Fibroblast of lung (primary cell): ENCODE results near the gene OGDH. TPM values are rescaled to one million over a fixed set of nuclear protein-coding genes. Genes with fewer than 3 reads are reported as not detected.

Source experiments
- DNase-seq, 2 donors: peaks; one replicate each; pipeline versions ENCODE4 v3.0.0 to v3.0.0-alpha.2; 2010; ENCODE audit warnings: low read depth in 2 of 2
- H2AFZ ChIP-seq: 2 replicates; pipeline ENCODE4 v1.5.1; 2012; ENCODE audit warnings: low read length, control low read depth, inconsistent platforms
- H3K27ac ChIP-seq: 2 replicates; pipeline ENCODE4 v1.5.1; 2011; ENCODE audit warnings: low read length, control low read depth; ENCODE audit not compliant: insufficient read depth
- H3K27me3 ChIP-seq: 2 replicates; pipeline ENCODE4 v1.5.1; 2011; ENCODE audit warnings: mild to moderate bottlenecking, low read length; ENCODE audit not compliant: control insufficient read depth, insufficient read depth
- H3K36me3 ChIP-seq: 2 replicates; pipeline ENCODE4 v1.5.1; 2011; ENCODE audit warnings: low read length; ENCODE audit not compliant: control insufficient read depth, insufficient read depth
- H3K4me1 ChIP-seq: 2 replicates; pipeline ENCODE4 v1.5.1; 2011; ENCODE audit warnings: low read length; ENCODE audit not compliant: control insufficient read depth, insufficient read depth; ENCODE audit errors: extremely low read depth
- H3K4me2 ChIP-seq: 2 replicates; pipeline ENCODE4 v1.5.1; 2011; ENCODE audit warnings: low read length, control low read depth; ENCODE audit not compliant: insufficient read depth; ENCODE audit errors: extremely low read depth
- H3K4me3 ChIP-seq, 4 experiments: fragments of 200-600 bp in 1 of 4; sonication (generic) in 1 of 4; replicated peaks in 1 of 4; 2 replicates each; pipeline ENCODE4 v1.5.1; 2011 to 2016; ENCODE audit warnings: low read length in 4 of 4, low read depth in 3 of 4, mild to moderate bottlenecking in 3 of 4, control low read depth in 2 of 4, inconsistent platforms in 1 of 4, mixed read lengths in 1 of 4; ENCODE audit not compliant: insufficient read depth in 1 of 4; ENCODE audit errors: control extremely low read depth in 1 of 4
- H3K79me2 ChIP-seq: 2 replicates; pipeline ENCODE4 v1.5.1; 2012; ENCODE audit warnings: mild to moderate bottlenecking, low read length, inconsistent platforms; ENCODE audit not compliant: control insufficient read depth, insufficient read depth
- H3K9ac ChIP-seq: 2 replicates; pipeline ENCODE4 v1.5.1; 2011; ENCODE audit warnings: mild to moderate bottlenecking, low read length, control low read depth; ENCODE audit not compliant: insufficient read depth
- H3K9me3 ChIP-seq: 2 replicates; pipeline ENCODE4 v1.5.1; 2012; ENCODE audit warnings: low read depth, low read length; ENCODE audit not compliant: control insufficient read depth, insufficient read depth
- H4K20me1 ChIP-seq: 2 replicates; pipeline ENCODE4 v1.5.1; 2011; ENCODE audit warnings: low read length; ENCODE audit not compliant: control insufficient read depth, insufficient read depth; ENCODE audit errors: extremely low read depth
- CTCF ChIP-seq, 2 donors: IDR thresholded peaks in 1 of 2; conservative IDR thresholded peaks in 1 of 2; 1 replicate in 1 of 2; 2 replicates in 1 of 2; pipeline ENCODE4 v1.5.1; 2011 to 2012; ENCODE audit warnings: low read length in 2 of 2, control low read depth in 1 of 2, inconsistent platforms in 1 of 2, low read depth in 1 of 2, mild to moderate bottlenecking in 1 of 2
- EZH2 ChIP-seq: IDR thresholded peaks from 2 replicates; pipeline ENCODE4 v1.5.1; 2012; ENCODE audit warnings: low read length, control low read depth, mild to moderate bottlenecking; ENCODE audit errors: missing control alignments
- polyA plus RNA-seq, 2 donors: library from polyadenylated mRNA; depleted of rRNA in 1 of 2; stranded (reverse) in 1 of 2; unstranded in 1 of 2; fragments of >200 nt; gene quantifications; 2 replicates each; pipeline ENCODE4 v1.2.1, GENCODE V29; 2011 to 2012; ENCODE audit warnings: missing spikeins in 1 of 2
- total RNA-seq: library from RNA; depleted of rRNA; stranded (reverse); fragments of >200 nt; gene quantifications from 2 replicates; pipeline ENCODE4 v1.2.1, GENCODE V29; 2014

OGDH gene
- total and polyA plus RNA-seq, 2 donors (not counting 1 experiment from before 2014, with no cell fraction given), result 60.8 to 69.2 TPM

- Histone ChIP-seq H4K20me1 (no peaks in the 10 kb centered on the region), H3K36me3 (peaks cover 42% of the 10 kb centered on the region)
Observed at GRCh38 chr7:44565795-44566559, 40.5 kb upstream of the OGDH start.

GRCh38 chr7:44566680-44567079 is 39.7 kb upstream of the OGDH start:
- Histone ChIP-seq H3K4me1 (no peaks in the 10 kb centered on the region), H3K27ac (no peak overlapping the region), H3K36me3 (peaks cover 47% of the 10 kb centered on the region), H3K4me3 (no peak overlapping the region), H4K20me1 (no peaks in the 10 kb centered on the region), H3K4me2 (no peak overlapping the region), H2AFZ (no peak overlapping the region), H3K79me2 (peaks cover 3% of the 10 kb centered on the region), H3K9ac (no peak overlapping the region), H3K27me3 (no peaks in the 10 kb centered on the region), H3K9me3 (no peaks in the 10 kb centered on the region)
- no peak for DNase-seq
- TF ChIP-seq CTCF (conservative IDR thresholded peaks at IDR 0.05 in 1 of 2, IDR thresholded peaks at IDR 0.05 in 1 of 2; ENCODE audit: low read depth in 1 of 2, low read length in 2 of 2), result no peak
- TF ChIP-seq EZH2, result no peak

More at GRCh38 chr7:44565795-44566559, 40.5 kb upstream of the OGDH start:
- Histone ChIP-seq H2AFZ (no peak overlapping the region), H3K79me2 (no peaks in the 10 kb centered on the region), H3K4me1 (no peaks in the 10 kb centered on the region), H3K9me3 (no peaks in the 10 kb centered on the region), H3K27ac (no peak overlapping the region), H3K9ac (no peak overlapping the region), H3K4me3 (no peak overlapping the region), H3K4me2 (no peak overlapping the region), H3K27me3 (no peaks in the 10 kb centered on the region)
- TF ChIP-seq EZH2, result no peak
- no peak for TF ChIP-seq CTCF (conservative IDR thresholded peaks at IDR 0.05 in 1 of 2, IDR thresholded peaks at IDR 0.05 in 1 of 2; ENCODE audit: low read depth in 1 of 2, low read length in 2 of 2)
- no peak for DNase-seq

GRCh38 chr7:44567884-44568283 is 38.5 kb upstream of the OGDH start:
- Histone ChIP-seq H4K20me1 (no peaks in the 10 kb centered on the region), H3K4me1 (peaks cover 4% of the 10 kb centered on the region), H3K4me2 (no peak overlapping the region), H3K27ac (no peak overlapping the region), H3K9me3 (no peaks in the 10 kb centered on the region), H3K9ac (no peak overlapping the region), H3K4me3 (no peak overlapping the region), H3K79me2 (peaks cover 13% of the 10 kb centered on the region), H3K27me3 (no peaks in the 10 kb centered on the region), H2AFZ (no peak overlapping the region), H3K36me3 (peaks cover 57% of the 10 kb centered on the region)
- TF ChIP-seq CTCF (conservative IDR thresholded peaks at IDR 0.05 in 1 of 2, IDR thresholded peaks at IDR 0.05 in 1 of 2; ENCODE audit: low read depth in 1 of 2, low read length in 2 of 2) (no peak), EZH2 (no peak)
- DNase-seq, result no peak
